PC-9 (cell line): Measurements from ENCODE around the gene JAG1. TPM values are rescaled to one million over a fixed set of nuclear protein-coding genes. Genes with fewer than 3 reads are reported as not detected.

Source experiments
- BruUV-seq: library from RNA; stranded (reverse); fragments of 400-500 nt; replicated peaks from 2 replicates; lab custom pipeline; 2021; lab: Mats Ljungman, UMichigan
- CTCF ChIA-PET: fragments of 300-600 bp; sonication (Branson Sonifier 250); formaldehyde crosslinking; loops from one replicate; lab custom pipeline; 2022; ENCODE audit warnings: antibody characterized with exemption; lab: Charles Lee
- POLR2A ChIA-PET: fragments of 300-600 bp; sonication (Branson Sonifier 250); formaldehyde crosslinking; loops from one replicate; lab custom pipeline; 2022; ENCODE audit warnings: antibody characterized with exemption; ENCODE audit not compliant: unreplicated experiment; lab: Charles Lee
- DNase-seq, 2 experiments: peaks; one replicate each; pipeline versions ENCODE4 v3.0.0 to v3.0.0-alpha.2; 2015 to 2022; ENCODE audit warnings: mixed read lengths in 1 of 2
- H2AFZ ChIP-seq: fragments of 200-600 bp; sonication (generic); 2 replicates; pipeline ENCODE4 v1.8.1; 2017; ENCODE audit warnings: antibody characterized with exemption
- H3F3A ChIP-seq: fragments of 200-600 bp; sonication (generic); 2 replicates; pipeline ENCODE4 v1.8.1; 2017; ENCODE audit warnings: antibody characterized with exemption, mild to moderate bottlenecking, low read depth; ENCODE audit not compliant: insufficient read depth
- H3K27ac ChIP-seq: fragments of 200-600 bp; sonication (generic); 2 replicates; pipeline ENCODE4 v1.6.1; 2016; ENCODE audit warnings: mixed run types
- H3K27me3 ChIP-seq: fragments of 200-600 bp; sonication (generic); 2 replicates; pipeline ENCODE4 v1.6.1; 2016; ENCODE audit warnings: low read depth, mixed run types; ENCODE audit not compliant: insufficient read depth
- H3K36me3 ChIP-seq: fragments of 200-600 bp; sonication (generic); 2 replicates; pipeline ENCODE4 v1.6.1; 2016; ENCODE audit warnings: low read depth, mixed run types
- H3K4me1 ChIP-seq: fragments of 200-600 bp; sonication (generic); replicated peaks from 2 replicates; pipeline ENCODE4 v1.6.1; 2016; ENCODE audit warnings: mixed run types; ENCODE audit not compliant: insufficient read depth
- H3K4me2 ChIP-seq: fragments of 200-600 bp; sonication (generic); 2 replicates; pipeline ENCODE4 v1.6.1; 2017; ENCODE audit warnings: mixed run types
- H3K4me3 ChIP-seq: fragments of 200-600 bp; sonication (generic); 2 replicates; pipeline ENCODE4 v1.6.1; 2016; ENCODE audit warnings: mixed run types
- H3K79me2 ChIP-seq: fragments of 200-600 bp; sonication (generic); 2 replicates; pipeline ENCODE4 v1.6.1; 2017; ENCODE audit warnings: low read depth, mixed run types
- H3K9me2 ChIP-seq: fragments of 200-600 bp; sonication (generic); 2 replicates; pipeline ENCODE4 v1.8.1; 2017; ENCODE audit warnings: mild to moderate bottlenecking; ENCODE audit not compliant: insufficient read depth
- H3K9me3 ChIP-seq: fragments of 200-600 bp; sonication (generic); 2 replicates; pipeline ENCODE4 v1.8.1; 2016; ENCODE audit warnings: low read depth; ENCODE audit not compliant: insufficient read depth
- H4K20me1 ChIP-seq: fragments of 200-600 bp; sonication (generic); 2 replicates; pipeline ENCODE4 v1.8.1; 2017; ENCODE audit not compliant: insufficient read depth
- EZH2 ChIP-seq: fragments of 200-600 bp; sonication (generic); IDR thresholded peaks from 2 replicates; pipeline ENCODE4 v1.8.0; 2017; ENCODE audit warnings: antibody characterized with exemption, low read depth
- intact Hi-C: fragments of 100-400 bp; cut with micrococcal nuclease; formaldehyde crosslinking; loops from one replicate; pipeline ENCODE4 v1.10.0; 2022; ENCODE audit not compliant: unreplicated experiment
- total RNA-seq: library from RNA; stranded (reverse); gene quantifications from 2 replicates; pipeline ENCODE4 v1.2.3, GENCODE V29; 2021
- TF ChIP-seq, protein P1 (sequence below): fragments of 200-600 bp; sonication (generic); conservative IDR thresholded peaks from 2 replicates; pipeline ENCODE4 v1.6.1; 2017; ENCODE audit warnings: mixed run types, antibody characterized with exemption, mild to moderate bottlenecking, moderate library complexity

JAG1 gene
- total RNA-seq, 1 experiment from 2014 or later: 42.9 TPM

DNA sequence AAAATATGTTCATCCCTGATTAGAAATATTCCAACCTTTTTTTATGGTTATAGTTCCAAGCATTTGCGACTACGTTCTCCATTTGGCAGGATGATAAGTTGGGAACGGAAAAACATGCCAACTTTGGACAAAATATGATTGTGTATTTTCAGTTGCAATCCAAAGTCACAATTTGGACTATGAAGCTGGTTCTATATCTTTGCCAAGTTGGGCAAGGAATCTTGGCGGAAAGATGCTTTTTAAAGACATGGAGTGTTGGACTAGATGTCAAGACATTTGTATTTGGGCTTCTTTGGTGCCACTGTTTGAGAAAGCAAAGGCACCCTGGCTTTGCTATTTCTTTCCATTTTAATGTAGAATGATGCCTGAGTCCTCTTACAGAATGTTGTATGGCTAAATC, 33.3 kb upstream of the JAG1 start:
- CTCF ChIA-PET: no interaction called here

DNA sequence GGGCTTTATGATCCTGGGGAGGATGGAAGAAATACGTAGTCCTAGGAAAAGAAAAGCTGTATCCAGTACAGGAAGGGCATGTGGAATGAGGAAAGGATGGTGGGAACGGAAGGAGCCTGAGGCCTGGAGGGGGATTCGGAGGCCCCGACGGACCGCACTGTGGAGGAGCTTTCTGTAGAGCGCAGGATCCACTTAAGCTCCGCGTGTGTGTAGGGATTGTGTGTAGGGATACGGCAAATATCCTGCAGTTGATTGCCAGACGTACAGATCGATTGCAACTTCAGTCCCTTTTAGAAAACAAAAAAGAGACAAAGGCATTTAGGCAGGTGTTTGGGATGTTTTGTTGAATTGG, 32.6 kb upstream of the JAG1 start:
- Histone ChIP-seq H3K79me2 (no peaks in the 10 kb centered on the region), H3K4me1 (peaks cover 47% of the 10 kb centered on the region), H4K20me1 (no peaks in the 10 kb centered on the region), H3K4me2 (peak overlapping the region; percentile 58), H3K36me3 (no peaks in the 10 kb centered on the region), H3K9me2 (no peaks in the 10 kb centered on the region), H3K9me3 (no peaks in the 10 kb centered on the region; the same call in 1 of the 2 replicates), H2AFZ (peak overlapping the region; percentile 4; the same call in 1 of the 2 replicates), H3K27ac (peak overlapping the region; percentile 83), H3K27me3 (no peaks in the 10 kb centered on the region), H3F3A (peaks cover 33% of the 10 kb centered on the region), H3K4me3 (0 out of 2 replicates have a peak overlapping the region, but pooled peaks have one; percentile 21)
- BruUV-seq: TSS peak; percentile 81
- CTCF ChIA-PET: interaction anchor here (0.6 kb wide), 2 partner anchors 16 to 1482 kb away, joined by 4 read pairs; no protein-coding TSS in a partner anchor
- POLR2A ChIA-PET: no interaction called here
- intact Hi-C loops: loop anchor here (2.0 to 10.0 kb wide), 3 partner anchors 32 to 298 kb away; no protein-coding TSS in a partner anchor
- no peak for TF ChIP-seq EZH2
- TF ChIP-seq, protein P1, sequence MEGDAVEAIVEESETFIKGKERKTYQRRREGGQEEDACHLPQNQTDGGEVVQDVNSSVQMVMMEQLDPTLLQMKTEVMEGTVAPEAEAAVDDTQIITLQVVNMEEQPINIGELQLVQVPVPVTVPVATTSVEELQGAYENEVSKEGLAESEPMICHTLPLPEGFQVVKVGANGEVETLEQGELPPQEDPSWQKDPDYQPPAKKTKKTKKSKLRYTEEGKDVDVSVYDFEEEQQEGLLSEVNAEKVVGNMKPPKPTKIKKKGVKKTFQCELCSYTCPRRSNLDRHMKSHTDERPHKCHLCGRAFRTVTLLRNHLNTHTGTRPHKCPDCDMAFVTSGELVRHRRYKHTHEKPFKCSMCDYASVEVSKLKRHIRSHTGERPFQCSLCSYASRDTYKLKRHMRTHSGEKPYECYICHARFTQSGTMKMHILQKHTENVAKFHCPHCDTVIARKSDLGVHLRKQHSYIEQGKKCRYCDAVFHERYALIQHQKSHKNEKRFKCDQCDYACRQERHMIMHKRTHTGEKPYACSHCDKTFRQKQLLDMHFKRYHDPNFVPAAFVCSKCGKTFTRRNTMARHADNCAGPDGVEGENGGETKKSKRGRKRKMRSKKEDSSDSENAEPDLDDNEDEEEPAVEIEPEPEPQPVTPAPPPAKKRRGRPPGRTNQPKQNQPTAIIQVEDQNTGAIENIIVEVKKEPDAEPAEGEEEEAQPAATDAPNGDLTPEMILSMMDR: no peak
- no peak for DNase-seq

More for the DNA sequence above, 33.3 kb upstream of the JAG1 start:
- Histone ChIP-seq H3K4me3 (no peak overlapping the region), H3K27me3 (no peaks in the 10 kb centered on the region), H3F3A (peaks cover 33% of the 10 kb centered on the region), H2AFZ (no peak overlapping the region), H3K4me1 (peaks cover 47% of the 10 kb centered on the region), H3K9me3 (no peaks in the 10 kb centered on the region; the same call in 1 of the 2 replicates), H4K20me1 (no peaks in the 10 kb centered on the region), H3K79me2 (no peaks in the 10 kb centered on the region), H3K4me2 (peak overlapping the region; percentile 58; the same call in 1 of the 2 replicates), H3K36me3 (no peaks in the 10 kb centered on the region), H3K9me2 (no peaks in the 10 kb centered on the region), H3K27ac (peak overlapping the region; percentile 83)
- intact Hi-C loops: loop anchor here (2.0 to 10.0 kb wide), 3 partner anchors 32 to 298 kb away; no protein-coding TSS in a partner anchor
- TF ChIP-seq EZH2: no peak
- TF ChIP-seq, protein P1: no peak
- POLR2A ChIA-PET: no interaction called here
- no peak for DNase-seq
- no TSS peak for BruUV-seq

DNA sequence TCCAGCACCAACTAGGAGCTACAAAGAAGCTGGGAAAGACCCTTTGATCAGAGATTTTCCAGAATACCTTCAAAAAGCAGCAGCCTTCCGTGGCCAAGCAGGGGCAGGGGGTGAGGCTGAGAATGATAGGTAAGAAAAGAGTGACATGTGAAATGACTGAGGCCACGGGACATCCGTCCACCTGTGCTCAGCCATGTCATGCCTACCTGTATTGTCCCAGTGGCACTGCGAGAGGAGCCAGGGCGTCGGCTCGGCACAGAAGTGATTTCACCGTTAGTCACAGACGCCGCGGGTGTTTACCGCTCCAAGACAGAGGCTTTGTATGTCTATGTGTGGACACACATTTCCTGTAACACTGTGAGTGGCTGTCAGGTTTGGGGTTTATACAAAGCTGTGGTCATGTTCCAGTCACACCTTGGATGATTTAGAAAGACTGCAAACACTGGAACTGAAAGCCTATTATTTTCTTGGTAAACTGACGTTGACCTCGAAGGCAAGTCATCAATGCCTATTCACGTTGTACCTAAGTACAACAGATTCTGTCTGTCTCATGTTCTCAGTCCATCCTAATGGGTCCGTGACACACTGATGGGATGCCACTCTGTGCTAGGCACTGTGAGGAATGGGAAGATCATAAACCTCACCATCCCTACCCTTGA, 32.1 kb upstream of the JAG1 start:
- H4K20me1 ChIP-seq: no peaks in the 10 kb centered on the region
- DNase-seq: peak; percentile 87 to 97
- H3K36me3 ChIP-seq: no peaks in the 10 kb centered on the region
- peak overlapping the region; percentile 58 for H3K4me2 ChIP-seq
- ChIA-PET CTCF (interaction anchor here (0.6 kb wide), 3 partner anchors 16 to 1482 kb away, joined by 4 to 14 read pairs (median 4); no protein-coding TSS in a partner anchor), POLR2A (interaction anchor here (0.5 kb wide), 1 partner anchor 457 kb away, joined by 3 read pairs; no protein-coding TSS in a partner anchor)
- H3K27me3 ChIP-seq: no peaks in the 10 kb centered on the region
- intact Hi-C loops: loop anchor here (2.0 to 10.0 kb wide), 3 partner anchors 31 to 299 kb away; no protein-coding TSS in a partner anchor
- no peaks in the 10 kb centered on the region for H3K9me2 ChIP-seq
- H3K4me3 ChIP-seq: 0 out of 2 replicates have a peak overlapping the region, but pooled peaks have one; percentile 21
- no peaks in the 10 kb centered on the region for H3K79me2 ChIP-seq
- no TSS peak for BruUV-seq
- peak overlapping the region; percentile 83 for H3K27ac ChIP-seq
- peak overlapping the region; percentile 4; the same call in 1 of the 2 replicates for H2AFZ ChIP-seq
- no peaks in the 10 kb centered on the region; the same call in 1 of the 2 replicates for H3K9me3 ChIP-seq
- peaks cover 47% of the 10 kb centered on the region for H3K4me1 ChIP-seq
- peaks cover 33% of the 10 kb centered on the region for H3F3A ChIP-seq
- TF ChIP-seq EZH2: no peak
- TF ChIP-seq, protein P1: no peak
